HK-2 (cell line): ENCODE measurements around the gene HHLA2.
A peak's percentile ranks its signal among the peaks of the same experiment; 100 is the strongest.
"Not testable (repeated sequence)": the region's sequence is repeated elsewhere in the genome, so short reads cannot be mapped to it uniquely, and the experiment has no call there.

ENCODE experiments used
- DNase-seq: peaks from one replicate; pipeline ENCODE4 v3.0.0-alpha.2; 2018; ENCODE audit not compliant: unreplicated experiment

HHLA2 gene, protein sequence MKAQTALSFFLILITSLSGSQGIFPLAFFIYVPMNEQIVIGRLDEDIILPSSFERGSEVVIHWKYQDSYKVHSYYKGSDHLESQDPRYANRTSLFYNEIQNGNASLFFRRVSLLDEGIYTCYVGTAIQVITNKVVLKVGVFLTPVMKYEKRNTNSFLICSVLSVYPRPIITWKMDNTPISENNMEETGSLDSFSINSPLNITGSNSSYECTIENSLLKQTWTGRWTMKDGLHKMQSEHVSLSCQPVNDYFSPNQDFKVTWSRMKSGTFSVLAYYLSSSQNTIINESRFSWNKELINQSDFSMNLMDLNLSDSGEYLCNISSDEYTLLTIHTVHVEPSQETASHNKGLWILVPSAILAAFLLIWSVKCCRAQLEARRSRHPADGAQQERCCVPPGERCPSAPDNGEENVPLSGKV

DNA sequence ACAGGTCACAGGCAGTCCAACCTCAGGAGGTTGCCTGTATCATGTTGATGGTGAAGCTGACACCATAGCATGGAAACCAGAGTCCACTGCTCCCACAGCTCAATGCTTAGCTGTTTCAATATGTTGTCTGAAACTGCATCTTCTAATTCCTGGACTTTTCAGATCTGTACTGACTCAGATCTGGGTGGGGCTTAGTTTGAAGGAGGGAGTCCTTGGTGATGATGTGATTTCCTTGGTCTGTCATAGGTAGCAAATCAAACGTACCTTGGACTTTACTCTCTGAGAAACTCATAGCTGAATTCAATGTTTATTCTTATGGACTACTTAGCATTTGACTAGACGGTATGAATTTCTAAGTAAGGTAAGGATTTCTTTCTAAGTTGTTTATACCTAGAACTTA is at the start of gene HHLA2:
Gene HHLA2 (plus strand): TSS at position 310 of the 400 bp plus-strand sequence. CDS start 55,266 bp downstream, outside the sequence.
- DNase-seq, result no peak

DNA sequence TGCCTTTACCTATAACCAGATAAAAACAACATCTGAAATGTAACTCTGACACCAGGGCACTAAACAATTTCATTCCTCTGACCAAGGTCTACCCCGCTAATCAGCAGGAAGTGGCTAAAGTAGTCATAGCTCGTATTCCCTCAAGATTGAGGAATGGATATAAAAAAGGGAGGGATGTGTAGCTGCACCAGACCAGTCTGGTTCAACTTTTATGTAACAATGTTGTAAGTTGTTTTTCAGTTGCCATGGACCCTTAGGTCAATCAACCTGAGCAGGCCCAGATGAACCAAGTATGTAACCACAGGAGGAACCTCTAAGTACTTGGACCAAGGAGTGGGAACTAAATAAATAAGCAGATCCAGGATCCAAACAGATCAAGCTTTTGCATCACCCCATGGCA is 45.7 kb upstream of the HHLA2 start:
- no peak for DNase-seq

DNA sequence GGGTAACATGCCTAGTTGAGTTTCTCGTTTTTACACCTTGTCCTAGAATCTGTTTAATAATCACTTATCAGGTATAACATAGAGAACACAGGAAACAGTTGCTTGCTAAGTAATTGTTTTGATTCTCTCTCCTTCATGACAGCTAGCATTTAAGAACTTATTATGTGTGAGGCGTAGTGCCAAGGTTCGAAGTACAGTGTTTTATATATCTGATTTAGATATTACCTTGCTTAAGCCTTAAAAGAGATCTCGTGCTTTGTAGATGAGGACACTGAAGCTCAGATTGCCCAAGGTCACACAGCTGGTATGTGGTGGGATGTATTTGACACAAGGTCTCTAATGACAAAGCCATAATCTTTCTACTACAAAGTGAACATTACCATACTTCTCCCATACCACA is 45.1 kb upstream of the HHLA2 start:
- DNase-seq, result no peak

DNA sequence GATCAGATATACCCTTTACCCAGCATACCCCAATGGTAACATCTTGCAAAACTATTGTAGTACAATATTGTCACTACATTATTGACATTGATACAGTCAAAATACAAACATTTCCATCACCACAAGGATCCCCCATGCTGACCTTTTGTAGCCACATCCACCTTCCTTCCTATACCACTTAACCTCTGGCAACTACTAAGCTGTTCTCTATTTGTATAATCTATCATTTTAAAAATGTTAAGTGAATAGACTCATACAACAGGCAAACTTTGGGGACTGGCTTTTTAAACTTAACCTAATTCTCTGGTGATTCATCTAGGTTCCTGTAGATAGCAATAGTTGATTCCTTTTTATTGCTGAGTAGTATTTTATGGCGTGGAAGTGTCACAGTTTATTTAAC is 44.5 kb upstream of the HHLA2 start:
- DNase-seq, result no peak

DNA sequence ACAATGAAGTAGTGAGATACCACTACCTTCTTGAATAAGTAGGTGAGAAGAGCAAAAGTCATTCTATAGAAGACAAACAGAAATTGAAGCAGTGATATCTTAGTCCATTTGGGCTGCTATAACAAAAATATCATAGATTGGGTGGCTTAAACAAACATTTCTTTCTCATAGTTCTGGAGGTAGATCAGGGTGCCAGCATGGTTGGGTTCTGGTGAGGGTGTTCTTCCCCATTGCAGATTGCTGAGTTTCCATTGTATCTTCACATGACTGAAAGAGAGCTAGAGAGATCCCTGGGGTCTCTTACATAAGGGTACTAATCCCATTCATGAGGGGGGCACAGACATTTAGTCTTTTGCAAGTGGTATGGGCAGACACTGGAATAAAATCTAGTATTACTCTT is 41.2 kb upstream of the HHLA2 start:
- no peak for DNase-seq

DNA sequence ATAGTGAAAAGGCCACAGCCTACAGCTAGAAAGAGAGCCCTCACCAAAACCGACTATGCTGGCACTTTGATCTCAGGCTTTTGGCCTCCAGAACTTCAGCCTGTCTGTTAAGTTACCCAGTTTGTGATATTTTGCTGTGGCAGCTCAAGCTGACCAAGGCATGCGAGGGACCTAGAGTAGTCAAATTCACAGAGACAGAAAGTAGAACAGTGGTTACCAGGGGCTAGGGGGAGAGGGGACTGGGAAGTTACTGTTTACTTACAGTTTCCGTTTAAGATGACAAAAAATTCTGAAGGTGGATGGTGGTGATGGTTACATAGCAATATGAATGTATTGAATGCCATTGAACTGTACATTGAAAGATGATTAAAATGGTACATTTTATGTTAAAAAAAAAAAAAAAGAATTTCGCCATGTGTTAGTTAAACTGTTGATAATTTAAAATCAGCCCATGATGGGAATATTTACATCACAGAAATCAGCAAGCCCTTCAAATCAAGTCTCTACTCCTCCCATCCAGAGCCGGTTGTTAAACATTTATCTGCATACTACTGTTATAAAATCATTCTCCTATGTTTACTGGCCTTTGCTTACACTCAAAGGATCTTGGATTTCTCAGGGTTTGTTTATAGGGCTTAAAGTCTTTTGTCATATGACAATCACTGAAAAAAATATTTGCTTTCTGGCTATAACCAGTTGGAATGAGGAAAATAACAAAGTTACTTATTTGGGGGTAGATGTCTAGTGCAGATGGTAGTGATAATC is 31.6 kb upstream of the HHLA2 start:
- DNase-seq, result not testable (repeated sequence)

DNA sequence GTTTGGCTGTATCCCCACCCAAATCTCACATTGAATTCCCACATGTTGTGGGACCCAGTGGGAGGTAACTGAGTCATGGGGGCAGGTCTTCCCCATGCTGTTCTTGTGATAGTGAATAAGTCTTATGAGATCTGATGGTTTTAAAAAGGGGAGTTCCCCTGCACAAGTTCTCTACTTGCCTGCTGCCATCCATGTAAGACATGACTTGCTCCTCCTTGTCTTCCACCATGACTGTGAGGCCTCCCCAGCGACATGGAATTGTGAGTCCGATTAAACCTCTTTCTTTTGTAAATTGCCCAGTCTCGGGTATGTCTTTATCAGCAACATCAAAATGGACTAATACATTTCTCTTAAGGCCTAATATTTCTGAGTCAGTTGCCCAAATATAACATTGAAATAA is 28.1 kb upstream of the HHLA2 start:
- DNase-seq, result not testable (repeated sequence)

DNA sequence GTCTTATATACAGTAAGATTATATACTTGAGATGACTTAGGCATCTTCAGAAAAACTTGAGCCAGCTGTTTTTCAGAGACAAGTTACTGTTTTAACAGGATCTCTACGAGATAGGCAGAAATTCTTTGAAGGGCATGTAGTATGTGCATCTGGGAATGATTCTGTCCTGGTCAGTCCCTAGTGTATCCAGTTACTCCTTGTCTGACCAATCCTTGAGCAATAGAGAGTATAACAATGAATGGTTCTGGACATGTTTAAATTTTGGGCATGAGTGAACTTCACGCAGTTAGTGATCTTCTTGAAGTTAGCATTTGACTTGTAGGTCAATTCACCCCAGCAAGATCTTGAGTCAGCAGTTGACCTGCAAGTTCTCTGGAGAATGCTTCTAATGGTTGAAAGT is 24.7 kb upstream of the HHLA2 start:
- DNase-seq, result no peak

DNA sequence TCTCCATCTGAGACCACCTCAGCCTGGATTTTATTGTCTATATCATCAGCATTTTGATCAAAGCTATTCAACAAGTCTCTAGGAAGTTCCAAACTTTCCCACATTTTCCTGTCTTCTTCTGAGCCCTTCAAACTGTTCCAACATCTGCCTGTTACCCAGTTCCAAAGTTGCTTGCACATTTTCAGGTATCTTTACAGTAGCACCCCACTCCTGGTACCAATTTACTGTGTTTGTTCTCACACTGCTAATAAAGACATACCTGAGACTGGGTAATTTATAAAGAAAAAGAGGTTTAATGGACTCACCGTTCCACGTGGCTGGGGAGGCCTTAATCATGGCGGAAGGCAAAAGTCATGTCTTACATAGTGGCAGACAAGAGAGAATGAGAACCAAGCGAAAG is 17.3 kb upstream of the HHLA2 start:
- DNase-seq, result not testable (repeated sequence)

DNA sequence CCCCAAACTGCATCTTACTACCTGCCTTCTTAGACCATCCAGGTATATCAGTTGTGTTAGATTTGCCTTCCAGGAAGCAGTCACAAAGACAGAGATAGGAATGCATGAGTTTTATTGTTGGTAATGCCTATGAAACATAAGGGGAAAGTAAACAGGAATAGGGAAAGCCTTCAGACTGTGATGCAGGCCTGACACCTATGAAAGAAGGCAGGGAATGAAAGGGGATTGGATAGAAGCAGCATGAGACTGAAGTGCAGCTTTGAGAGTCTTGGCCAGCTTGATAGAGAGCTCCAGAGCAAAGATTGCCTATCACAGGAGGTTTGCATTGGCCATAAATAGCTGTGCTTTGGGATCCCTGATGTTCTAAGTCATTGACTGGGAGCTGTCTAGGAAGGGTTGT is 15.9 kb upstream of the HHLA2 start:
- no peak for DNase-seq

DNA sequence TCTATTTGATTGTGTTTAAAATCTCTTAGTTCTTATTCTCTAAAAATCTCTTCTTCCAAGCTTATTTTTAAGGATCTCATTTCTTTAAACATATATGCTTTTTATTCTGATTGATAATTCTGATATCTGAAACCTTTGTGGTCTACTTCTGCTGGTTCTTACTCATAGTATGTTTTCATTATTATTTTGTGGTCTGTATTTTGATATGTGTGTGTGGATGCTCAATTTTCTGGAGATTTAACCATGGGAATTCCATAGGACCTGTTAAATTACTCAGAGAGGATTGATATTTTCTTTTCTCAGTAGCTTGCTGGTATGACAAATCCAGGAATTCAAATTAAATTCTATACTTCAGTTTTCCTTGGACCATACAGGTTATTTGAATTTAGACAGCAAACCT is 14.7 kb upstream of the HHLA2 start:
- no peak for DNase-seq

DNA sequence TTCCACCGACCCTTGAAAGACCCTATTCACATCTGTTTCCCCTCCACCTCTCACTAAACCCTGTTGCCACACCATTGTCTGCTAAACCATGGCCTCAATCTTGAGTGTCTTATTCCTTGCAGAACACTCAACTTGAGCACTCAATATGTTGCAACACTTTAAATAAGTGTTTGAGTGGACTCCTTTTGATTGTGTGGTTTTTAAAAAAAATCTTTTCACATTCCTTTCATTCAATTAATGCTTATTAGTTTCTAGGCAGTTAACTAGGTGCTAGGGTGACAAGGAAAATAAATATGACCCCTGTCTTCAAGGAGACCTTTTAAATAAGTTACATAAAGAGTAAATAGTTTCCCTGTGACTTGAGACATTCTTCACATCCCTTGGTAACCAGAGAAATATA is 13.3 kb upstream of the HHLA2 start:
- DNase-seq, result no peak

DNA sequence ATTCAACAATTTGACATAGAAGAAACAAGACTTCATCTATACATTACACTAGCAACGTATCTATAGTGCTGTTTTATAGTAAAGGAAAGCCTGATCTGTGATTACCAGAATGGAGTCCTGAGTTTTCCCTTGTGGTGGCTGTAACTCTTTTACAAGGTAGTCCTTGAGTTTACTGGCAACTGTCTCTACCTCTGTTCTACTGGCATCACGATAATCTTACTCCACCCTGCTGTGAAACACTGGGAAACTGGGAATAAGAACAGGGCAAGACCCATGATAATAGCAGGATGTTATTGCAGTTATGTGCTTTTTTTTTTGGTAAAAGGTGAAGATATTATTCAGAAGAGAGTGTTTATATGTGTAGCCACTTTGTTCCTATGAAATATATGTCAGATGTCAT is 12.4 kb upstream of the HHLA2 start:
- no peak for DNase-seq

DNA sequence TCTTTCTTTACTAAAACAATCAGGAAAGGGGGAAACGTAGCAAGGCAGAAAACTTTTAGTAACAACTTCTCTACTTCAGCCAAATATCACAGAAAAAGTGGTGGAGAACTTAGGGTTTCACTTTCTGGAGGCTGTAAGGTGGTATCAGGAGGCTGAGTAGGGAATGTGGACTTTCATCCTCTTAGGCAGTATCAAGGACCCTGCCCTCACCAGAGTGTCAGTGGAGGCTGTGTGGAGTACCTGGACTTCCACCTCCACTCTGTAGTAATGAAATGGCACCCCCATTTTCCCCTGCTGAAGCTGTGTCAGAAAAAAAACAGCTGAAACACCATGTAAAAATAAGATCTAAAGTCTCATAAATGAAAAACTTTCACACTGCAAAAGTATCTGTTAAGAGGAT is 11.2 kb upstream of the HHLA2 start:
- DNase-seq, result no peak

DNA sequence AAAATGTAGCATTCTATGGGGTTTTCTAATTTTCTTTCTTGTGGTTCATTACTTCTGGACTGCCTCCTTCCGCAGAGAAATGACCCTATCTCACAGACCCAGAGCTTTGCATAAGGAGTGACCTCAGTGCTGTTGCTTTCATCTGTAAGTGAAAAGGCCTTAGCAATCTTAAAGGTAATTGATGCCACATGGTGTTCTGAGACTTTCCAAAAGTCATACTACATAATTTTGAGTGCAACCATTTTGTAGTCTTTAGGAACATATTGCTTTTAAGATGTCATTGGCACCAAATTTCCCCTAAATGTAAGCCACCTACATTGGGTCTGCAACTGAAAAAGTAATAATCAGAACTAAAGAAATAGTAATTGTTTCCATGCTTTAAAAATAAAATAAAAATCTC is 9.2 kb upstream of the HHLA2 start:
- no peak for DNase-seq

DNA sequence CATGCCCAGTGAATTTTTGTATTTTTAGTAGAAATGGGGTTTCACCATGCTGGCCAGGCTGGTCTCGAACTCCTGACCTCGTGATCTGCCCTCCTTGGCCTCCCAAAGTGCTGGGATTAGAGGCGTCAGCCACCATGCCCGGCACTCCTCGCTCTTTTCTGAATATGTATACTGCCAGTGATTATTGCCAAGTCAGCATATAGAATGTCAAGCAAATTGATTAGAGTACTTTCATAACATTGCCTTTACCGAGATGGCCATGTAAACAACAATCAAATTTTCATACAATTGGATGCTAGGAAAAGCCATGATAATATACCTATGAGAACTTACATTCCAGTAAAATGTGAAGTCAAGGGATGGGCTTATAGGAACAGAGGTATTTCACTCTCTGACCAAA is 8.2 kb upstream of the HHLA2 start:
- DNase-seq, result not testable (repeated sequence)

DNA sequence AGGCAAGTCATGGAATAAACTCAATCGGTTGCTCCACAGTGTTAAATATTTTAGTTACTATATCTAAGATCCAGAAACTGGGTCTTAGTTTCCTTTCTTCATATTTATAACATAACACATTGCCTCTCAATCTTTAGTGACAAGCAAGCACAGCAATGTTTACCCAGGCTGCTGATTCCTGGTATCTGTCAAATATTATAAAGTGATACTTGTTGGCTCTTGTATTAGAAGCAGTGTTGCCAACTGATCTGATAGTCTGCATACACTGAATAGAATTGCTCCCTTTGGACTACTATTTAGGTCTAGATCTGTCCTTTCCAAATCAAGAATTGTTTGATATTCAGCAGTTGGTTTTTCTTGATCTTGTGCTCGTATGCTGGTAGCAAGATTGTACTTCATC is 7.2 kb upstream of the HHLA2 start:
- DNase-seq, result no peak

DNA sequence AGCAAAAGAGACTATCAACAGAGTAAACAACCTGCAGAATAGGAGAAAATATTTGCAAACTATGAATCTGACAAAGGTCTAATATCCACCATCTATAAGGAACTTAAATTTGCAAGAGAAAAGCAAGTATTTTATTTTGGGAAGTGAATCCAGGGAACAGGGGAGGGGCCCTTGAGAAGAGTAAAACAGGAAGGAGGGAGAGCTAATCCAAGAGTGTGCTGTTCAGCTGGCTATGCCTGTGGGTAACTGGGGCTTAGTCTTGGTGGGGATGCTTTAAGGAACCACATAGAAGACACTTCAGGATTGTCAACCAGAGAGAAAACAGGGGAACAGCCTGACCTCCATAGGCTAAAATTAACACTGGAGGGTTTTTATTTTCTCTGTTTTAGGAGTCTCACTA is 3.9 kb upstream of the HHLA2 start:
- no peak for DNase-seq

DNA sequence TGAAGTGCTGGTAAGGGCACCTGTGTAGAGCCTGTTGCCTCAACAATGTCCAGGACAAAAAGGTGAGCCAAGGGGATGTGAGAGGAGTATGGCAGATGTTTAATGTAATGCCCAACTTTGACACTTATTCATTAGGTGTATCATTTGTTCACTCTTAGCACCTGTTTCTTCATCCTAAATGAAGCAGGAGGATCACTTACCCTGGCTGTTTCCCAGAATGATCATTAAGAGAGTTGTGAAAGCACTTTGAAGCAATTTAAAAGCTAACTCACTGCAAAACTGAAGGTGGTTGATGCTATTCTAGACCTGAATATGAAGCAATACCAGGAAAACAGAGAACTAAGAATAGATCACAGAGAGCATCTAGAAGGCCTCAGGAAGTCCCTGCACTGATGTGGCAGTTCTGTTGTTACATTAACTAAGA is 3.4 kb upstream of the HHLA2 start:
- DNase-seq, result no peak

DNA sequence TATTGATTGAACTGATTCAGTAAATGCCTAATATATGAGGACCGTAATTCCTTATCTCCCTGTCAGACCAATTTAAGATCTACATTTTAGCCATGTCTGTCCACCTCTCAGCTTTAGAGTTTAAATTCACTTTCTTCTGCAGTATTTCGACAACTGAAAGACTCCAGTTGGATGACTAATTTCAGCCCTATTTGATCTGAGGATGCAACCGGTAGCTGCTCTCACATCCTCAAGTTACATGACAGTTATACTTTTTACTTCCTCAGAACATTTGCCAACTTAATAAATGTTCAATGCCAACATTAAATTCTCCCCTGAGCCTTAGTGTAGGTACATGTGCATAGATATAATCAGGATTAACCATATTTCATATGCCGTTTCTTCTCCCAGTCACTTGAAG is 2.5 kb upstream of the HHLA2 start:
- DNase-seq, result no peak

DNA sequence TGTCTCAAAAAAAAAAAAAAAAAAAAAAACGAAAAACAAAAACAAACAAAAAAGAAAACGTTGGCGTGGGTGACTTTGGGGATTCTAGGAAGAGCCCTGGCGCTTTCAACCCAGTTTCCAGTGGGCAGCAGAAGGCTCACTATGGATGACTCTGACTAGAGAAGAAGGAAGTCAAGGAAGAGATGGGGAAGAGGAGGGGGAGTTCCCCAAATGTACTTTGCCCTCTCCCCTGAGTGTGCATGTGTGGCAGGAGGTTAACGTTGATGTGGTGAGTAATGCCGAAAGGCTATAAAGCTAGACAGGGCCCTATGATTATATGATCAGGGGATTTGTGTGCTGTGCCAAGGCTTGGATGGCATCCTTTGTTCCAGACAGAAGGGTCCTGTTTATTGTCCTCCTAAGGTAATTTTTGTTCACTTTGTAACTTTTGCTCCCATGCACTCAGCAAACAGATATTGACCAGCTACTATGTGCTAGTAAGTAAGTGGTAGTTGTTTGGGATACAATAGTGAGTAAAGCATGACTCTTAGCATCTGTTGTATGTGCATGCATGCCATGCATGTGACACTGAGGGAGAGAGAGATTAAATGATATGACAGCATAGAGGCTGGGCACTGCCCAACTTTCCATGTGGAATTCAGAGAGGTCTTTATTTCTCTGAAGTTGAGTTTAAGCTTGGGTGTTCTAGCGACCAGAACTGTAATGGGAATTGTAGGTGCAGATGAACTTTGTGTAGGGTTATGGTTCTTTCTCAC is 750 bp upstream of the HHLA2 start:
- DNase-seq, result no peak

DNA sequence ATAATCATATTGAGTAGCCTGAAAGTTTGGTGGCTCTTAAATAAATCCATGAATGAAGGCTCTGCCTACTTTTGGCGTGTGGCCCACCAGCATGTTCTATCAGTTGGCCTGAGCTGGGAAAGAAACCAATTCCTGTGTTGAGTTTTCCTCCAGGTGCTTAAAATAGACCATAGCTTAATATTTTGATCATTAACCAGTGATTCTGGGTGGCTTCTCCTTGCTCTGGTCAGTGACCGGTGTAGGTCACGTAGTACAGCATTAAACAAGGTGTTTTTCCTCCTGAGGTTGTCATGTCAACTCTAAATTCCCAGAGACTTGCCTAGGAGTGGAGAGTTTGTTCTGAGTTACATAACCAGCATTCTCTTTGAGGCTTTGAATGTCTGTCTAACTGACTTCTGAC is 1.3 kb downstream of the HHLA2 start:
- DNase-seq, result peak; percentile 38

DNA sequence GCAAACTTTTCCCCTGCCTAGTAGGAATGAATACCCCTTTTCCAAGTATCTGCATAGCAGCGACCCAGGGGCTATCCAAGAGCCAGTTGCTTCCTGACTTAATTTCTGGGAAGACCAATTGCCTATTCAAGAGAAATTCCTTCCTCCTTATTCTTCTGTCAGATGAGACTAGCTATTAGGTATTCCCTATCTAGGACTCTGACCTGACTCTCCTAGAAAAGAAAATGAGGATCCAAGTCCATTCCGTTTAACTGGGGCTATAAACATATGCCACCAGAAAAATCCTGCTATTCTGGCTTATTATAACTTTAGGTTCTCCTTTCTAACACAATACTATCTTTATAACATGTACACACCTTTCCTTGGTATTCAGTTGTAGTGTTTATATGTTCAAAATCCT is 1.7 kb downstream of the HHLA2 start:
- DNase-seq, result no peak
